Adrenal gland (tissue), 12 donors: ENCODE results near the gene STRA6. TPM values are rescaled to one million over a fixed set of nuclear protein-coding genes. Genes with fewer than 3 reads are reported as not detected.

Experiments used
- DNase-seq, 7 donors: peaks; one replicate each; pipeline ENCODE4 v3.0.0-alpha.2; 2019 to 2020
- H3K27ac ChIP-seq, 5 donors: fragments of 200-600 bp; sonication (generic) in 4 of 5; 1 replicate in 3 of 5; 2 replicates in 2 of 5; pipeline versions ENCODE4 v1.5.1 to v1.8.0; 2016 to 2020; ENCODE audit warnings: mild to moderate bottlenecking in 1 of 5
- H3K27me3 ChIP-seq: fragments of 200-600 bp; 2 replicates; pipeline ENCODE4 v1.8.0; 2021
- H3K36me3 ChIP-seq, 2 donors: fragments of 200-600 bp; replicated peaks in 1 of 2; 1 replicate in 1 of 2; 2 replicates in 1 of 2; pipeline versions ENCODE4 v1.5.1 to v1.8.0; 2018 to 2022
- H3K4me1 ChIP-seq, 2 donors: fragments of 200-600 bp; replicated peaks in 1 of 2; 1 replicate in 1 of 2; 2 replicates in 1 of 2; pipeline versions ENCODE4 v1.5.1 to v1.8.0; 2018 to 2021
- H3K4me3 ChIP-seq, 4 donors: fragments of 200-600 bp; sonication (generic) in 3 of 4; one replicate each; pipeline ENCODE4 v1.5.1; 2016 to 2018
- H3K9me3 ChIP-seq, 3 donors: fragments of 200-600 bp; sonication (generic) in 1 of 3; replicated peaks in 1 of 3; 1 replicate in 2 of 3; 2 replicates in 1 of 3; pipeline versions ENCODE4 v1.5.1 to v1.8.0; 2016 to 2021
- POLR2A ChIP-seq, 2 donors: fragments of 450-650 bp; IDR thresholded peaks; one replicate each; pipeline ENCODE4 v1.6.1; 2017; ENCODE audit warnings: antibody characterized with exemption in 2 of 2, mild to moderate bottlenecking in 2 of 2, moderate library complexity in 1 of 2
- WGBS, 4 donors: extraction: QIAGEN DNeasy Blood & Tissue Kit in 2 of 4; methylation state at CpG; one replicate each; pipeline versions ENCODE4 v1.1.5 to v1.1.7; 2013 to 2017; 5-methylcytosine and 5-hydroxymethylcytosine counted together
- intact Hi-C, 2 donors: fragments of 100-400 bp; cut with DNase I; formaldehyde crosslinking; loops; one replicate each; pipeline versions ENCODE4 v1.14.1 to v1.15.0; 2022 to 2023
- polyA plus RNA-seq, 3 donors: library from polyadenylated mRNA; stranded (reverse); fragments of 200-250 nt in 2 of 3; fragments of 350-450 nt in 1 of 3; fragmentation: Illumina TruSeq in 1 of 3; extraction: RNeasy Lipid Tissue Mini Kit (QIAGEN cat#74804) in 1 of 3; gene quantifications; one replicate each; pipeline ENCODE4 v1.2.3, GENCODE V29; 2013 to 2014
- total RNA-seq, 9 donors: library from RNA; depleted of rRNA in 4 of 9; stranded (reverse); fragments of >200 nt in 4 of 9; fragments of 120-200 nt in 1 of 9; fragmentation: NEBNext Ultra II Directional in 1 of 9; extraction: Animal tissue kit (Norgen Biotek cat#: 25700) in 1 of 9; gene quantifications; one replicate each; pipeline versions ENCODE4 v1.1.0 to v1.2.4, GENCODE V29; 2013 to 2023
- TF ChIP-seq, protein P1 (sequence below), 6 experiments: fragments of 450-650 bp in 4 of 6; fragments of 200-600 bp in 2 of 6; sonication (generic) in 1 of 6; IDR thresholded peaks; 1 replicate in 5 of 6; 2 replicates in 1 of 6; pipeline versions ENCODE4 v1.5.1 to v1.8.0; 2016 to 2021; ENCODE audit warnings: antibody characterized with exemption in 6 of 6, mild to moderate bottlenecking in 2 of 6, moderate library complexity in 1 of 6
- donor health status: healthy with polysubstance abuse.
- donor health status: Bipolar disorder and iron deficiency.
- donor health status: DM: yes; HTN: yes; CAD: no.
- donor health status: DM: no; HTN: no; CAD: no.
- donor health status: DM: no; HTN: no; CAD: no.
- donor health status: DM: yes; HTN: yes; CAD: no.

STRA6 gene
- total and polyA plus RNA-seq, 12 donors: 0.22 to 12.6 (median 3.1) TPM; not detected in 2

DNA sequence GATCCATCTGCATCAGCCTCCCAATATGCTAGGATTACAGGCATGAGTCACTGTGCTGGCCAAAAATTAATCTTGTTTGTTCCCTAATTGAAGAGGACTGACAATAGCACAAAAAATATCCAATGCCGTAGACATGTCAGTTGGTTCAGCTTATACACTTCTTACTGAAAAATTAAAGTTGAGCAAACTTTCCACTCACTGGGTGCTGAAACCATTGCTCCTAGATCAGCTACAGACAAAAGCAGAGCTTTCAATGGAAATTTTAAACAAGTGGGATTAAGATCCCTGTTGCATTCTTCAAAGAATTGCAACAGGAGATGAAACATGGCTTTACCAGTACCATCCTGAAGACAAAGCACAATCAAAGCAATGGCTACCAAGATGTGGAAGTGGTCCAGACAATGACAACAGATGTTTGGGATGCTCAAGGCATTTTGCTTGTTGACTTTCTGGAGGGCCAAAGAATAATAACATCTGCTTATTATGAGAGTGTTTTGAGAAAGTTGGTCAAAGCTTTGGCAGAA, 56.2 kb downstream of the STRA6 start:
- WGBS, 4 donors: 73 to 90% (median 85%) methylated on average over 1 of the region's 1 CpG
- Histone ChIP-seq H3K9me3 (no peaks in the 10 kb centered on the region), H3K27ac (no peak overlapping the region), H3K4me3 (no peak overlapping the region), H3K27me3 (no peaks in the 10 kb centered on the region), H3K36me3 (no peaks in the 10 kb centered on the region), H3K4me1 (no peaks in the 10 kb centered on the region)
- intact Hi-C loops: no loop called here
- TF ChIP-seq POLR2A (IDR thresholded peaks at IDR 0.05): no peak
- TF ChIP-seq, protein P1, sequence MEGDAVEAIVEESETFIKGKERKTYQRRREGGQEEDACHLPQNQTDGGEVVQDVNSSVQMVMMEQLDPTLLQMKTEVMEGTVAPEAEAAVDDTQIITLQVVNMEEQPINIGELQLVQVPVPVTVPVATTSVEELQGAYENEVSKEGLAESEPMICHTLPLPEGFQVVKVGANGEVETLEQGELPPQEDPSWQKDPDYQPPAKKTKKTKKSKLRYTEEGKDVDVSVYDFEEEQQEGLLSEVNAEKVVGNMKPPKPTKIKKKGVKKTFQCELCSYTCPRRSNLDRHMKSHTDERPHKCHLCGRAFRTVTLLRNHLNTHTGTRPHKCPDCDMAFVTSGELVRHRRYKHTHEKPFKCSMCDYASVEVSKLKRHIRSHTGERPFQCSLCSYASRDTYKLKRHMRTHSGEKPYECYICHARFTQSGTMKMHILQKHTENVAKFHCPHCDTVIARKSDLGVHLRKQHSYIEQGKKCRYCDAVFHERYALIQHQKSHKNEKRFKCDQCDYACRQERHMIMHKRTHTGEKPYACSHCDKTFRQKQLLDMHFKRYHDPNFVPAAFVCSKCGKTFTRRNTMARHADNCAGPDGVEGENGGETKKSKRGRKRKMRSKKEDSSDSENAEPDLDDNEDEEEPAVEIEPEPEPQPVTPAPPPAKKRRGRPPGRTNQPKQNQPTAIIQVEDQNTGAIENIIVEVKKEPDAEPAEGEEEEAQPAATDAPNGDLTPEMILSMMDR (IDR thresholded peaks at IDR 0.05): no peak
- no peak for DNase-seq

DNA sequence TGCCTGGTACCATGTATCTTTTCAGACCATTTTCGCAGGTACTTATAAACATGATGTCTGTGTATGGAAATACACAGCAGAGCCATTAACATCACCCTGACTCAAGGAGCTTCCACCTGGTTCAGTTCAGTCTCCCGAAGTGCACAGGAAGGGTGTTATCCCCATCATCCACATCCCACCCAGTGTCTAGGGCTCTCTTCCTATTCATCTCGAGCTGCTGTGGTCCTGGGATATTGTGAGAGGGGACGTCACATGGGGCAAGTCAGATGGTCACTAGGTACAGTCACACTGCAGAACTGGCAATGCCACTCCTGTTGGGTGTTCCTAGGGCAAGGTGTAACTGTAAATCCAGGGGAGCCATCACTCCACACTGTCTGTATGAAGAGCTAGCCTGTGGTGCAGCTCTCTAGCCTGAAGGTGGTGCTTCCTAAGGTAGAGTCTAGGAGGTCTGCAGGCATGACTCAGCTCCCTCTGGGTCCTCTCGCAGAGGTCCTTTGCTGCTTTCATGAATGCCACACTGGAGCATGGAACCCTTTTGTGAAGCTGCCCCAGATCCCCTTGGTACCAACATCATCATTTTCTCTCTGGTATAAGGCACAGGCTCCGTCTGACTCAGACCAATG, 58.3 kb downstream of the STRA6 start:
- H3K4me3 ChIP-seq: no peak overlapping the region
- intact Hi-C loops: no loop called here
- no peaks in the 10 kb centered on the region for H3K9me3 ChIP-seq
- H3K27me3 ChIP-seq: no peaks in the 10 kb centered on the region
- H3K36me3 ChIP-seq: no peaks in the 10 kb centered on the region
- DNase-seq: no peak
- TF ChIP-seq, protein P1 (IDR thresholded peaks at IDR 0.05): no peak
- no peak for TF ChIP-seq POLR2A (IDR thresholded peaks at IDR 0.05)
- WGBS, 4 donors: 71 to 83% (median 73%) methylated on average over 4 to 6 of the region's 6 CpGs
- no peak overlapping the region for H3K27ac ChIP-seq
- no peaks in the 10 kb centered on the region for H3K4me1 ChIP-seq

GRCh38 chr15:74141591-74141990, 61.0 kb downstream of the STRA6 start:
- TF ChIP-seq POLR2A (IDR thresholded peaks at IDR 0.05): no peak
- TF ChIP-seq, protein P1 (IDR thresholded peaks at IDR 0.05): no peak
- DNase-seq: no peak
- Histone ChIP-seq H3K27me3 (peaks cover 16% of the 10 kb centered on the region), H3K36me3 (no peaks in the 10 kb centered on the region), H3K9me3 (no peaks in the 10 kb centered on the region), H3K4me3 (no peak overlapping the region), H3K4me1 (peaks cover 5% of the 10 kb centered on the region in 2 donors), H3K27ac (no peak overlapping the region)
- WGBS, 4 donors: 94 to 100% (median 98%) methylated on average over 1 of the region's 1 CpG
- intact Hi-C loops: no loop called here

DNA sequence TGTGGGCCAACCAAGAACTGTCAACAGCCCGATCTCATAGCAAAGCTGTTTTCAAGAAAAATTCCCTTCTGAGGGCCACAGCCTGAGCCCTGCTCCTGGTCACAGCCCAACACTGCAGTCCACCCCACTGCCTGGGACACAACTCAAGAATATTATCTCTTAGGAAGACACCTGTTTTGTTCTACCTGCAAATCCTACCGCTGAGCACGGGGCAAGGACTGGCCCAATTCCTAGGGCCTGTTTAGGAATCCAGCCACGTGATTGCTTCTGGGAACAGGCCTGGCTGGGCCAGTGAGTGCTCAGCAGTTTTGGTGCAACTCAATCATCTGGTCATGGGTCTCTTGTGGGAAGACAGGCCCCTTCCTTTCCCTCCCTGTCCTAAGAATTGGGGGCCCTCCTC, 63.9 kb downstream of the STRA6 start:
- peaks cover 10 to 17% of the 10 kb centered on the region in 2 donors for H3K4me1 ChIP-seq
- H3K27me3 ChIP-seq: peaks cover 34% of the 10 kb centered on the region
- no peak for DNase-seq
- H3K27ac ChIP-seq: no peak overlapping the region
- no peaks in the 10 kb centered on the region for H3K9me3 ChIP-seq
- WGBS, 4 donors: 81 to 100% (median 95%) methylated on average over 4 of the region's 4 CpGs
- H3K36me3 ChIP-seq: no peaks in the 10 kb centered on the region
- TF ChIP-seq, protein P1 (IDR thresholded peaks at IDR 0.05): no peak
- no peak for TF ChIP-seq POLR2A (IDR thresholded peaks at IDR 0.05)
- no peak overlapping the region for H3K4me3 ChIP-seq
- intact Hi-C loops: loop anchor here in 1 of 2 donors (10.0 kb wide), 1 partner anchor 84 kb away; no protein-coding TSS in a partner anchor
